ENCODE measurements around the gene DOCK2. TPM values are rescaled to one million over a fixed set of nuclear protein-coding genes. Genes with fewer than 3 reads are reported as not detected.

Gene DOCK2
- total and polyA plus RNA-seq, 9 of the 15 experiments (the other 6 are each of a cell fraction or from before 2014, with no cell fraction given), result 4.5 to 42.6 (median 20.5) TPM

- no peak for TF ChIP-seq ZNF407 (IDR thresholded peaks at IDR 0.05; ENCODE audit: low read depth)
- TF ChIP-seq IRF1 (CRISPR knock-in tag; IDR thresholded peaks at IDR 0.05; ENCODE audit: borderline replicate concordance), result no peak
- no peak for TF ChIP-seq OTX1 (CRISPR knock-in tag; IDR thresholded peaks at IDR 0.05)
- TF ChIP-seq RCOR1 (IDR thresholded peaks at IDR 0.05; ENCODE audit: borderline replicate concordance in 1 of 2, low read depth in 2 of 2, low read length in 2 of 2), result peak in 1 of 2 experiments; percentile 74; a peak in 2 of 4 replicates
- peak; percentile 68; the same call in 1 of the 2 replicates for TF ChIP-seq ZNF311 (CRISPR knock-in tag; IDR thresholded peaks at IDR 0.05)
- no peak for TF ChIP-seq MIER1 (IDR thresholded peaks at IDR 0.05; ENCODE audit: low read depth)
- peak; percentile 40; the same call in 1 of the 2 replicates for TF ChIP-seq VEZF1 (CRISPR knock-in tag; IDR thresholded peaks at IDR 0.05)
- TF ChIP-seq KDM1A (IDR thresholded peaks at IDR 0.05), result peak; percentile 28 to 42; a peak in 2 of 4 replicates
- TF ChIP-seq ELK3 (CRISPR knock-in tag; IDR thresholded peaks at IDR 0.05), result no peak
- no peak for TF ChIP-seq HLTF (IDR thresholded peaks at IDR 0.05)
- TF ChIP-seq ARNT (IDR thresholded peaks at IDR 0.05), result no peak
- no peak for TF ChIP-seq CBX5 (IDR thresholded peaks at IDR 0.05; ENCODE audit: borderline replicate concordance, low read depth)
- peak; percentile 57; the same call in 1 of the 2 replicates for TF ChIP-seq ZNF175 (CRISPR knock-in tag; IDR thresholded peaks at IDR 0.05; ENCODE audit: low read depth)
- TF ChIP-seq ZNF316 (IDR thresholded peaks at IDR 0.05), result no peak
- no peak for TF ChIP-seq MED1 (CRISPR knock-in tag; IDR thresholded peaks at IDR 0.05; ENCODE audit: borderline replicate concordance)
- TF ChIP-seq SMAD4 (CRISPR knock-in tag; conservative IDR thresholded peaks at IDR 0.05), result peak; percentile 94
- 0 out of 2 replicates have a peak, but pooled peaks have one; percentile 19 for TF ChIP-seq ETV1 (tag; conservative IDR thresholded peaks at IDR 0.05; ENCODE audit: low read depth)
Measured at GRCh38 chr5:169650701-169651331, 13.7 kb downstream of the DOCK2 start (continued).

All from K562 (cell line).